NCI-H2107 treated with DMSO at 0.1 percent for 48 hours (cell line): ENCODE measurements around the gene SYT17.

Experiments used
- DNase-seq: peaks from one replicate; lab custom pipeline; 2025; ENCODE audit not compliant: unreplicated experiment; lab: John Stamatoyannopoulos, UW

SYT17 gene

DNA sequence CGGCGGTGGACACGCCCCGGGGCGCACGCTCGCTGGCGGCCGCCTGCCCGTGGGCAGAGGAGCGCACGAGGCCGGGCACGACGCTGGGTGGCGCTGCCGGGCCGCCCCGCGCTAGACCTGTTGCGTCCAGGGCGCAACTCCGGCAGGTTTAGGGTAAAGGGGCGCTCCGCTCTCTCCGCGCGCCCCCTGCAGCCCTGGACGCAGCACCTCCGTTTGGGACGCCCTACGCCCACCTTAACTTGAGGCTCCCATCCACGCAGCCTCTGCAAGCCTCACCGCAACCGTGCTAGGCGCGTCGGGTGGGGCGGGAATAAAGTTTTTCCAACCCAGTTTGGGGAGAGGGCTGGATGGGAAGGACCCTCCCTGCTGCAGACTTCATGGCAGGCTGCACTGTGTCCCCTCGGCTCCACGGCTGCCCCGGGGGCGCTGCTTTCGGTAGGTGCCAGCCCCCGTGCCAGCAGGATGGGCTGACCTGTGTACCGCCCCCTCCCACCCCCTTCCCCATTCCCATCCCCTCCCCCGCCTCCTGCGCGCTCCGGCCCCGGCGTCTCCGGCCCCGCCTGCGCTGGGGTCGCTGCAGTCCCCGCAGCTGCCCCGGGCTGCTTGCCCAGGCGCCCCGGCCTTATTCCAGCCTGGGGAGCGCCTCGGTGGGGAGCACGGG lies at the start of gene SYT17:
SYT17 (plus strand) TSS at position 531 of the 661 bp plus-strand sequence. CDS start 407 bp downstream, outside the sequence.
- DNase-seq = peak; percentile 32

DNA sequence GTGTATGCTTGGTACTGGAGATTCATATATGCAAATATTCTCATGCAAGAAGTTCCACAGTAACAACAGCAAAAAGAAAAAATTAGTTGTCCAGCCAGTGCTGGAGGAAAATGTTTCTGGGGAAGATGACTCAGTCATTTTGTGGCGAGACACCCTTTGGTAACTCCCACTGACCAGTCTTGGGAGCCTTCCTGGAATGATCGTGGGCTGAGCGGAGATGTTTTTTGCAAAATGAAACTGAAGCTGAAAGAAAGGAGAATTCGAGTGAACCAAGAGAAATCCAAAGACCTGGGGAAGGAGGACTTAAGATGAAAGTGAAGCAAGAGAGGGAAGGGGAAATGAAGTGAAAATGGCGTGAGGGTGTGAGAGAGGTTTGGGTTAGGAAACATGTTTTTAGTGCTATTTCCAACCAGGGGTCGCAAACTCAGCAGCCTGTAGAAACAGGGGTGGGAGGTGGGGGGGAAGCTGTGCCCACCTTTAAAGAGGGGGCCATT lies 49.1 kb upstream of the SYT17 start:
- DNase-seq = no peak

- DNase-seq = no peak
These were observed 48.5 kb upstream of the SYT17 start for GRCh38 chr16:19119564-19119963.

- no peak for DNase-seq
These were observed 44.4 kb upstream of the SYT17 start for GRCh38 chr16:19123535-19124178.

- no peak for DNase-seq
These were observed 41.7 kb upstream of the SYT17 start for GRCh38 chr16:19126300-19126699.

DNA sequence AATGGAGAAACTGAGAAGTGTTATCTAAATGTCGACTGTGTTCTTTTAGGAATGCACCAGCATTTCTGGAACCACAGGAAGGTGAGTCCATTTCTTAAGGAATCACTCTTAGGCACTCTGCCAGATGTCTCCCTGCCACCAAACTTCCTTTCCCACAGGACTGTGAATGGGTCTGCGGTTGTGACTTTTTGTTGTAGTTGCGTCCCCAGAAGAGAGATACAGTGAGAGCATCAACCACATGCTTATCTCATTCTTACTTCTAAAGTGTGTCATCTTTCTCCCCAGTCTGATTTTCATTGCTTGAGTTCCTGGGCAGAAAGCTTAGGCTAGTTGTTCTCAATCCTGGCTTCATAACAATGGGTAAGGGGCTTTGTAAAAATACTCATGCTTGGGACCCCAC lies 40.8 kb upstream of the SYT17 start:
- no peak for DNase-seq

GRCh38 chr16:19127674-19128131 lies 40.3 kb upstream of the SYT17 start:
- DNase-seq = no peak

DNA sequence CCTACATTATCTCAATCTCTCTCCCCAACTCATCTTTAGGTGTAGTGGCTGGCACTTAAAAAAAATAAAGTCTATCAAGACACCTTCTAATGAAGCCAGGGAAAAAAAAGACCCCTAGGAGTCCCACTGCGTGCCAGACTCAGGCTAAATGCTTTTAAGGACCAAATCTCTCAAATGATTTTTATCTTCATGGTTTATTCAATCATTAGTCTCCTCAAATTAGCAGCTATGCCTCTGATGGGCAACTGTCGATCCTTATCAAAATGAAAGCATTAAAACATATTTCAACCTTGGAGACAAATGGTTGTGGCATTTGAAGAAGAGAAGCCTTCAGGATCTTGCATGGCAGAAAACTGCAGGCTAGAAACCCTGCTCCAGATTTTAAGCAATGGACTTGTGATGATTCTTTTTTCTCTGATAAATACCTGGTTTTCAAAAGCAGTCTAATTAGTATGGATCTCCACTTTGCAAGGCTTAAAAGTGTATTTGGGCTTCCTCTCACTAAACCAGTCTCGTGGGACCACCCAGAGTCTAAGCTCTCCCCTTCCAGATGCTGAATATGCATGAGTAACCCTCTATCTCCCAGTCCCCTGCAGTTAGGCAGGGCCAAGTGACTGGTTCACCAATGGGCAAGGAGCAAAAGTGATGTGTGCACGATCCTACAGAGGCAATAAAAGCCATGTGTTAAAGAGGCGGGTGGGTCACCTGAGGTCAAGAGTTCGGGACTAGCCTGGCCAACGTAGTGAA lies 39.4 kb upstream of the SYT17 start:
- DNase-seq = no peak

GRCh38 chr16:19130385-19130784 lies 37.7 kb upstream of the SYT17 start:
- DNase-seq = no peak

- DNase-seq = no peak
These were observed 36.9 kb upstream of the SYT17 start for GRCh38 chr16:19130852-19131824.

- no peak for DNase-seq
These were observed 36.2 kb upstream of the SYT17 start for GRCh38 chr16:19131825-19132218.

DNA sequence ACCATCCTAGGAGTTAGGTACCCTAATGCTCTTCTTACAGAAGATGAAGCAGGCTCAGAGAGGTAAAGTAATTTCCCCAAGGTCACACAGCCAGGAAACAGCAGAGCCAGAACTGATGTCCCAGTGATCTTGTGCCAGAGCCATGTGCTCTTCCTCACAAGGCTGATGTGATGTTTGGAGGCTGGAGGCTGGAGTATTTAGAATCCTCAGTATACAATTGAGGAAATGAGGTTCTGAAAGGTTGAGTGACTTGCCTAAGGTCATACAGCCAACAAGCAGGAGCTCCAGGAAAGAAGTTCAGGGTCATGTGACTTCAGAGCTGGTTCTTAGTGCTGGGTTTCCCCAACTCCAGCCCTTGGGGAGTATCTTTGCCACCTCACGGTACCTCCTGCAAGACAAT lies 35.8 kb upstream of the SYT17 start:
- DNase-seq = no peak

GRCh38 chr16:19132898-19133297 lies 35.1 kb upstream of the SYT17 start:
- no peak for DNase-seq

DNA sequence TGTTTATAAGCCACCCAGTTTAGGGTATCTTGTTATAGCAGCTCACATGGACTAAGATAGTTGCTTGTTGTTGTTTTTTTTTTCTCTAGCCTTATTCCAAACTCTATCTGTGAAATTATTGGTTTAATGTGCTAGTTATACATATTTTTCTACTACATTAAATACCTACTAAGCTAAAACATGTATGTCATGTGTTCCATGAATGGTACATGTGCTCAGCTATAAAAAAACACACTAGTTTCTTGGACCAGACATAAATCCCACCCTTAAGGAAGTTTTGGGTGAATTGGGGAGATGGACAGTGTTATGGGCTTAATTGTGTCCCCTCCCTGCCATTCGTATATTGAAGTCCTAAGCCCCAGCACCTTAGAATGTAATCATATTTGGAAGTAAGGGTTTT lies 34.4 kb upstream of the SYT17 start:
- DNase-seq = no peak

- DNase-seq = no peak
These were observed 32.7 kb upstream of the SYT17 start for GRCh38 chr16:19135201-19135842.

- no peak for DNase-seq
These were observed 32.1 kb upstream of the SYT17 start for GRCh38 chr16:19135896-19136438.

- DNase-seq = no peak
These were observed 31.4 kb upstream of the SYT17 start for GRCh38 chr16:19136549-19137196.

DNA sequence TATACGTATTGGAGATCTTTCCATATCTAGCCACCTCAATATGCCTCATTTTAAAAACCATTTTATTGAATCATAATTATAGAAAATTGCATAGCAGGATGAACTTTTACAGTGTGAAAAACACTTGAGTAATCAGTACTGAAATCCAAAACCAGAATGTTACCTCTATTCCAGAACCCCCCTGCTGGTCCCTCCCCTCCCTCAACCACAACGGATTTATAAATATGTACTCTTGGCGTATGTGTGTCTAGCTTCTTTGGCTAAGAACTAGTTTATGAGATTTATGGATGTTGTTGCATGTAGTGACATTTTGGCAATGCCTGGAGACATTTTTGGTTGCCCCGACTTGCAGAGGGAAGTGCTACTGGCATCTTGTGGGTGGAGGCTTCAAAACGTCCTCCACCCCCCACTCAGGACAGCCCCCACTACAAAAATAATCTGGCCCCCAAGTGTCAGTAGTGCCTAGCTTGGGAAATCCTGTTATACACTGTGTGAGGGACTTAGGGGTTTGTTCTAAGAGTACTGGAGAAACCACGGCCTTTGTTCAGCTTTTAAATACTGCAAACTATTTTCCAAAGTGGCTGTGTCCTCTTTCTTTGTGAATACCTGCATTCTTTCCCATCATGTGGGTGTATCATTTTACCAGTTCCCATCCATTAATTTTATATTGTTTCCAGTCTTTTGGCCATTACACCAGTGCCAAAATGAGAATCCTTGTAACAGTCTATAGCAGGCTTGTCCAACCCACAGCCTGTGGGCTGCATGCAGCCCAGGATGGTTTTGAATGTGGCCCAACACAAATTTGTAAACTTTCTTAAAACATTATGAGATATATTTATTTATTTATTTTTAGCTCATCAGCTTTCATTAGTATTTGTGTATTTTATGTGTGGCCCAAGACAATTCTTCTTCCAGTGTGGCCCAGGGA lies 30.6 kb upstream of the SYT17 start:
- DNase-seq = peak; percentile 53
